Measurements from ENCODE around the gene CDH24. TPM values are rescaled to one million over a fixed set of nuclear protein-coding genes. Genes with fewer than 3 reads are reported as not detected.

Gene CDH24
- total RNA-seq, 1 experiment from 2014 or later, result 17.9 TPM

GRCh38 chr14:23020143-23021128, 36.9 kb downstream of the CDH24 start:
- POLR2A ChIA-PET, result interaction anchor here (1.0 kb wide), 1 partner anchor 23 kb away, joined by 3 read pairs; no protein-coding TSS in a partner anchor
- no peak for DNase-seq (ENCODE audit: low spot score)
- ATAC-seq, result no peak
- Mint-ChIP-seq H3K27me3 (ENCODE audit: low read depth) (no peaks in the 10 kb centered on the region), H3K4me3 (no peak overlapping the region), H3K27ac (peak overlapping the region; percentile 93), H3K4me1 (peaks cover 12% of the 10 kb centered on the region), H3K36me3 (peaks cover 10% of the 10 kb centered on the region), H3K9me3 (no peaks in the 10 kb centered on the region)
- TF ChIP-seq IRF2 (CRISPR knock-in tag; IDR thresholded peaks at IDR 0.05; ENCODE audit: borderline replicate concordance, low read depth), result no peak
- TF ChIP-seq USF1 (CRISPR knock-in tag; IDR thresholded peaks at IDR 0.05), result no peak
- no peak for TF ChIP-seq TP53 (CRISPR knock-in tag; IDR thresholded peaks at IDR 0.05)
- TF ChIP-seq SP1 (CRISPR knock-in tag; conservative IDR thresholded peaks at IDR 0.05), result no peak
- TF ChIP-seq OVOL2 (CRISPR knock-in tag; IDR thresholded peaks at IDR 0.05; ENCODE audit: borderline replicate concordance), result no peak
- TF ChIP-seq, protein P1, sequence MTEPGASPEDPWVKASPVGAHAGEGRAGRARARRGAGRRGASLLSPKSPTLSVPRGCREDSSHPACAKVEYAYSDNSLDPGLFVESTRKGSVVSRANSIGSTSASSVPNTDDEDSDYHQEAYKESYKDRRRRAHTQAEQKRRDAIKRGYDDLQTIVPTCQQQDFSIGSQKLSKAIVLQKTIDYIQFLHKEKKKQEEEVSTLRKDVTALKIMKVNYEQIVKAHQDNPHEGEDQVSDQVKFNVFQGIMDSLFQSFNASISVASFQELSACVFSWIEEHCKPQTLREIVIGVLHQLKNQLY (CRISPR knock-in tag; IDR thresholded peaks at IDR 0.05), result no peak
- TF ChIP-seq KAT7 (CRISPR knock-in tag; IDR thresholded peaks at IDR 0.05; ENCODE audit: borderline replicate concordance), result no peak
- TF ChIP-seq TEAD4 (CRISPR knock-in tag; IDR thresholded peaks at IDR 0.05), result no peak
- TF ChIP-seq ZNF396 (CRISPR knock-in tag; IDR thresholded peaks at IDR 0.05; ENCODE audit: borderline replicate concordance), result no peak
- TF ChIP-seq, protein P2, sequence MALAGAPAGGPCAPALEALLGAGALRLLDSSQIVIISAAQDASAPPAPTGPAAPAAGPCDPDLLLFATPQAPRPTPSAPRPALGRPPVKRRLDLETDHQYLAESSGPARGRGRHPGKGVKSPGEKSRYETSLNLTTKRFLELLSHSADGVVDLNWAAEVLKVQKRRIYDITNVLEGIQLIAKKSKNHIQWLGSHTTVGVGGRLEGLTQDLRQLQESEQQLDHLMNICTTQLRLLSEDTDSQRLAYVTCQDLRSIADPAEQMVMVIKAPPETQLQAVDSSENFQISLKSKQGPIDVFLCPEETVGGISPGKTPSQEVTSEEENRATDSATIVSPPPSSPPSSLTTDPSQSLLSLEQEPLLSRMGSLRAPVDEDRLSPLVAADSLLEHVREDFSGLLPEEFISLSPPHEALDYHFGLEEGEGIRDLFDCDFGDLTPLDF (CRISPR knock-in tag; IDR thresholded peaks at IDR 0.05), result no peak
- TF ChIP-seq NFE2L1 (CRISPR knock-in tag; IDR thresholded peaks at IDR 0.05), result no peak
- no peak for TF ChIP-seq GABPB1 (CRISPR knock-in tag; IDR thresholded peaks at IDR 0.05)
- CTCF ChIA-PET, result interaction anchor here (0.7 to 2.8 kb wide), 5 partner anchors 26 to 39 kb away, joined by 3 to 16 read pairs (median 5); partner anchors contain the start of gene AJUBA

DNA sequence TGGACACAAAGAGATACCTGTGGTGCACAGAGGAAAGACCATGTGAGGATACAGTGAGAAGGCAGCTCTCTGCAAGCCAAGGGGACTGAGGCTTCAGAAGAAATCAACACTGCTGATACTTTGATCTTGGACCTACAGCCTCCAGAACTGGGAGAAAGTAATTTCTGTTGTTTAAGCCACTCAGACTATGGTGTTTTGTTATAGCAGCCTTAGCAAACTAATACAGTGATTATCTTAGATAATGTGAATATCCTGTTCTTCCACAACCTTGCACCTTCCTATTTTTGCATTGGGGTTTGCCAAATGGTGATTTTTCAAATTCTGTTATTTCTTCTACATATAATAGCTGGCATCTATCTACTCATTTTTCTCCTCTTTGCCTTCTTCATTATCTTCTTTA, 39.2 kb downstream of the CDH24 start:
- no peaks in the 10 kb centered on the region for H3K36me3 Mint-ChIP-seq
- H3K9me3 Mint-ChIP-seq, result no peaks in the 10 kb centered on the region
- DNase-seq (ENCODE audit: low spot score) (no peak), ATAC-seq (no peak)
- no peak overlapping the region for H3K4me3 Mint-ChIP-seq
- POLR2A ChIA-PET, result interaction anchor here (2.1 kb wide), 1 partner anchor 11 kb away, joined by 9 read pairs; no protein-coding TSS in a partner anchor
- peaks cover 4% of the 10 kb centered on the region for H3K4me1 Mint-ChIP-seq
- H3K27me3 Mint-ChIP-seq (ENCODE audit: low read depth), result no peaks in the 10 kb centered on the region
- CTCF ChIA-PET, result interaction anchor here (0.7 to 4.1 kb wide), 4 partner anchors 23 to 237 kb away, joined by 4 to 22 read pairs (median 12); partner anchors contain the start of gene CDH24
- TF ChIP-seq CTCF (IDR thresholded peaks at IDR 0.05), result no peak
- TF ChIP-seq ZNF423 (CRISPR knock-in tag; IDR thresholded peaks at IDR 0.05), result no peak
- no peak for TF ChIP-seq ZNF219 (CRISPR knock-in tag; IDR thresholded peaks at IDR 0.05; ENCODE audit: borderline replicate concordance)
- no peak for TF ChIP-seq CDX4 (CRISPR knock-in tag; IDR thresholded peaks at IDR 0.05; ENCODE audit: borderline replicate concordance)
- TF ChIP-seq ZNF232 (CRISPR knock-in tag; IDR thresholded peaks at IDR 0.05), result no peak
- no peak for TF ChIP-seq SMAD3 (CRISPR knock-in tag; IDR thresholded peaks at IDR 0.05; ENCODE audit: borderline replicate concordance)
- TF ChIP-seq, protein P3, sequence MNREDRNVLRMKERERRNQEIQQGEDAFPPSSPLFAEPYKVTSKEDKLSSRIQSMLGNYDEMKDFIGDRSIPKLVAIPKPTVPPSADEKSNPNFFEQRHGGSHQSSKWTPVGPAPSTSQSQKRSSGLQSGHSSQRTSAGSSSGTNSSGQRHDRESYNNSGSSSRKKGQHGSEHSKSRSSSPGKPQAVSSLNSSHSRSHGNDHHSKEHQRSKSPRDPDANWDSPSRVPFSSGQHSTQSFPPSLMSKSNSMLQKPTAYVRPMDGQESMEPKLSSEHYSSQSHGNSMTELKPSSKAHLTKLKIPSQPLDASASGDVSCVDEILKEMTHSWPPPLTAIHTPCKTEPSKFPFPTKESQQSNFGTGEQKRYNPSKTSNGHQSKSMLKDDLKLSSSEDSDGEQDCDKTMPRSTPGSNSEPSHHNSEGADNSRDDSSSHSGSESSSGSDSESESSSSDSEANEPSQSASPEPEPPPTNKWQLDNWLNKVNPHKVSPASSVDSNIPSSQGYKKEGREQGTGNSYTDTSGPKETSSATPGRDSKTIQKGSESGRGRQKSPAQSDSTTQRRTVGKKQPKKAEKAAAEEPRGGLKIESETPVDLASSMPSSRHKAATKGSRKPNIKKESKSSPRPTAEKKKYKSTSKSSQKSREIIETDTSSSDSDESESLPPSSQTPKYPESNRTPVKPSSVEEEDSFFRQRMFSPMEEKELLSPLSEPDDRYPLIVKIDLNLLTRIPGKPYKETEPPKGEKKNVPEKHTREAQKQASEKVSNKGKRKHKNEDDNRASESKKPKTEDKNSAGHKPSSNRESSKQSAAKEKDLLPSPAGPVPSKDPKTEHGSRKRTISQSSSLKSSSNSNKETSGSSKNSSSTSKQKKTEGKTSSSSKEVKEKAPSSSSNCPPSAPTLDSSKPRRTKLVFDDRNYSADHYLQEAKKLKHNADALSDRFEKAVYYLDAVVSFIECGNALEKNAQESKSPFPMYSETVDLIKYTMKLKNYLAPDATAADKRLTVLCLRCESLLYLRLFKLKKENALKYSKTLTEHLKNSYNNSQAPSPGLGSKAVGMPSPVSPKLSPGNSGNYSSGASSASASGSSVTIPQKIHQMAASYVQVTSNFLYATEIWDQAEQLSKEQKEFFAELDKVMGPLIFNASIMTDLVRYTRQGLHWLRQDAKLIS (CRISPR knock-in tag; IDR thresholded peaks at IDR 0.05; ENCODE audit: borderline replicate concordance), result no peak
- TF ChIP-seq HMGXB4 (CRISPR knock-in tag; IDR thresholded peaks at IDR 0.05), result no peak
- TF ChIP-seq, protein P4, sequence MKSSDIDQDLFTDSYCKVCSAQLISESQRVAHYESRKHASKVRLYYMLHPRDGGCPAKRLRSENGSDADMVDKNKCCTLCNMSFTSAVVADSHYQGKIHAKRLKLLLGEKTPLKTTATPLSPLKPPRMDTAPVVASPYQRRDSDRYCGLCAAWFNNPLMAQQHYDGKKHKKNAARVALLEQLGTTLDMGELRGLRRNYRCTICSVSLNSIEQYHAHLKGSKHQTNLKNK (CRISPR knock-in tag; IDR thresholded peaks at IDR 0.05), result no peak
- TF ChIP-seq CBFB (CRISPR knock-in tag; IDR thresholded peaks at IDR 0.05; ENCODE audit: low read depth), result no peak
- TF ChIP-seq NFE2L1 (CRISPR knock-in tag; IDR thresholded peaks at IDR 0.05), result no peak
- H3K27ac Mint-ChIP-seq, result no peak overlapping the region

Data from WTC11 (cell line).